Mesendoderm (in vitro differentiated cells): ENCODE measurements around the gene ADIPOR1.
"Not testable (repeated sequence)": the region's sequence is repeated elsewhere in the genome, so short reads cannot be mapped to it uniquely, and the experiment has no call there.

Experiments used
- DNase-seq: peaks from one replicate; pipeline ENCODE4 v3.0.0; 2013
- H2AK5ac ChIP-seq: 2 replicates; pipeline ENCODE4 v1.6.1; 2013; ENCODE audit warnings: low read length, inconsistent platforms
- H2BK120ac ChIP-seq: 2 replicates; pipeline ENCODE4 v1.6.1; 2013; ENCODE audit warnings: low read depth, mild to moderate bottlenecking, low read length, moderate library complexity, mixed read lengths
- H2BK15ac ChIP-seq: replicated peaks from 2 replicates; pipeline ENCODE4 v1.6.1; 2013; ENCODE audit warnings: low read depth, mild to moderate bottlenecking, moderate library complexity
- H2BK5ac ChIP-seq: 2 replicates; pipeline ENCODE4 v1.6.1; 2013; ENCODE audit warnings: low read length, inconsistent platforms
- H3K18ac ChIP-seq: 2 replicates; pipeline ENCODE4 v1.6.1; 2013; ENCODE audit warnings: mild to moderate bottlenecking, low read length, mixed read lengths
- H3K23ac ChIP-seq: one replicate; pipeline ENCODE4 v1.6.1; 2013; ENCODE audit warnings: low read length
- H3K27ac ChIP-seq: 2 replicates; pipeline ENCODE4 v1.5.1; 2013; ENCODE audit warnings: low read depth, mild to moderate bottlenecking, inconsistent platforms, low read length, moderate library complexity
- H3K27me3 ChIP-seq: 2 replicates; pipeline ENCODE4 v1.6.1; 2013; ENCODE audit warnings: low read length, control low read depth, mild to moderate bottlenecking, inconsistent platforms; ENCODE audit not compliant: insufficient read depth, poor library complexity
- H3K36me3 ChIP-seq: 2 replicates; pipeline ENCODE4 v1.6.1; 2013; ENCODE audit warnings: low read length, inconsistent platforms; ENCODE audit not compliant: control insufficient read depth, insufficient read depth
- H3K4ac ChIP-seq: one replicate; pipeline ENCODE4 v1.6.1; 2013; ENCODE audit warnings: low read depth, mild to moderate bottlenecking, low read length, moderate library complexity
- H3K4me1 ChIP-seq: 2 replicates; pipeline ENCODE4 v1.6.1; 2013; ENCODE audit warnings: low read depth, low read length, inconsistent platforms; ENCODE audit not compliant: control insufficient read depth
- H3K4me2 ChIP-seq: 2 replicates; pipeline ENCODE4 v1.6.1; 2013; ENCODE audit warnings: low read length
- H3K4me3 ChIP-seq: 2 replicates; pipeline ENCODE4 v1.5.1; 2013; ENCODE audit warnings: mild to moderate bottlenecking, low read length
- H3K56ac ChIP-seq: one replicate; pipeline ENCODE4 v1.6.1; 2013; ENCODE audit warnings: low read length
- H3K79me1 ChIP-seq: 2 replicates; pipeline ENCODE4 v1.6.1; 2013; ENCODE audit warnings: low read length, inconsistent platforms
- H3K79me2 ChIP-seq: 2 replicates; pipeline ENCODE4 v1.6.1; 2013; ENCODE audit warnings: mild to moderate bottlenecking, low read length; ENCODE audit not compliant: control insufficient read depth, insufficient read depth
- H3K9ac ChIP-seq: 2 replicates; pipeline ENCODE4 v1.6.1; 2013; ENCODE audit warnings: low read length, inconsistent platforms
- H4K5ac ChIP-seq: one replicate; pipeline ENCODE4 v1.6.1; 2013; ENCODE audit warnings: low read length
- H4K8ac ChIP-seq: one replicate; pipeline ENCODE4 v1.6.1; 2013; ENCODE audit warnings: low read depth, mild to moderate bottlenecking, control low read depth, low read length, moderate library complexity
- WGBS: extraction: QIAGEN DNeasy Blood & Tissue Kit; methylation state at CpG from one replicate; pipeline ENCODE4 v1.1.7; 2013; ENCODE audit warnings: low lambda C conversion rate, missing lambda C conversion rate; ENCODE audit not compliant: insufficient coverage; ENCODE audit errors: extremely low coverage; 5-methylcytosine and 5-hydroxymethylcytosine counted together

ADIPOR1 gene

DNA sequence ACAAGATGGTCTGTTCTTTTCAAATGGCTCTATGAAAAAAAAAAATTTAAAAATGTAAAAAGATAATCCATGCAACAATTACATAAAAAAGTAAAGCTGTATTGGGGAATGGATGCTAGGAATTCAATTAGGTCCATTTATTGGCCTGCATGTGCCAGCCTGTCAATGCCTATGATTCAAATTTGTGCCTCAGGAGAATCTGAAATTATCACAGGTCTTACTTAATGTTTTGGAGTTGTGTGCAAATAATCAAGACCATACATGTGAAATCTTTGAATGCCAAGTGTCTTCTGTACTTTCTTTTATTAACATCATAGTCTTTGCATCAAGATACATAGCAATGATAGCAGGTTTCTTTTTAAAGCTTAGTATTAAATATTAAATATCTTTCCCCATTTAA lies 17.6 kb downstream of the ADIPOR1 start:
- Histone ChIP-seq H2BK15ac (no peak overlapping the region), H3K23ac (no peak overlapping the region), H3K4me3 (no peak overlapping the region), H3K27ac (no peak overlapping the region), H3K79me2 (no peaks in the 10 kb centered on the region), H3K4ac (no peak overlapping the region), H4K8ac (no peak overlapping the region), H2AK5ac (no peak overlapping the region), H3K4me2 (no peak overlapping the region), H2BK5ac (no peak overlapping the region), H4K5ac (no peak overlapping the region), H3K9ac (no peak overlapping the region), H3K79me1 (no peaks in the 10 kb centered on the region), H3K4me1 (no peaks in the 10 kb centered on the region), H2BK120ac (no peak overlapping the region), H3K18ac (no peak overlapping the region), H3K27me3 (no peaks in the 10 kb centered on the region), H3K56ac (no peak overlapping the region), H3K36me3 (peaks cover 12% of the 10 kb centered on the region)
- DNase-seq: no peak

DNA sequence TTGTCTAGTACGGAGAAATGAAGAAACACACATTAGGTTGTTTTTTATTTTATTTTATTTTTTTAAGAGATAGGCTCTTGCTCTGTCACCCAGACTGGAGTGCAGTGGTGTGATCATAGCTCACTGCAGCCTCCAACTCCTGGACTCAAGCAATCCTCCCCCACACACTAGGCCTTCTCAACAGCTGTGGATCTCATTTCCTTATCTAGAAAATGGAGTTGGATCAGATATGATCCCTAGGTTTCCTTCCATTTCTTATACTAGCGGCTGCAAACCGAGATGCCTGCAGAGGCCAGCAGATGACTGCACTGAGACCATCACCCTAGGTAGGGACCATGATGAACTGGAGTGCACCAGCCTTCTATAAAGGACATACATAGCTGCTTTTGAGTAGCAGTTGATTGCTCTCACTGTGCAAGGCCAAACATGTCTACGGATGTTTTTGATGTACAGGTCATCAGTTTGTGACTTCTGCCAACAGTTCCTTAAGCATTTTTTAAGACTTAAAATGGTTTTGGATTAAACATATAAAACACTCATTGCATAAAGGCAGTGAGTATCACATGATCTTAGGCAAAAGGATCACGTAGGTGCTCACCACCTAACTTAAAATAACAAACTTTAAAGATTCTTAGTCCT lies 19.7 kb downstream of the ADIPOR1 start:
- H3K27ac ChIP-seq: no peak overlapping the region
- no peaks in the 10 kb centered on the region for H3K79me2 ChIP-seq
- H3K4ac ChIP-seq: no peak overlapping the region
- no CpG with 5 or more reads among the region's 5 CpGs for WGBS
- H3K56ac ChIP-seq: no peak overlapping the region
- H3K4me3 ChIP-seq: no peak overlapping the region
- H3K36me3 ChIP-seq: peaks cover 6% of the 10 kb centered on the region
- peak; percentile 5 for DNase-seq
- H2BK15ac ChIP-seq: no peak overlapping the region
- no peak overlapping the region for H3K23ac ChIP-seq
- no peaks in the 10 kb centered on the region for H3K4me1 ChIP-seq
- H3K27me3 ChIP-seq: no peaks in the 10 kb centered on the region
- H3K18ac ChIP-seq: no peak overlapping the region
- no peak overlapping the region for H2BK5ac ChIP-seq
- H2AK5ac ChIP-seq: no peak overlapping the region
- no peak overlapping the region for H4K5ac ChIP-seq
- H3K79me1 ChIP-seq: no peaks in the 10 kb centered on the region
- no peak overlapping the region for H4K8ac ChIP-seq
- H2BK120ac ChIP-seq: no peak overlapping the region
- H3K9ac ChIP-seq: no peak overlapping the region
- H3K4me2 ChIP-seq: no peak overlapping the region

DNA sequence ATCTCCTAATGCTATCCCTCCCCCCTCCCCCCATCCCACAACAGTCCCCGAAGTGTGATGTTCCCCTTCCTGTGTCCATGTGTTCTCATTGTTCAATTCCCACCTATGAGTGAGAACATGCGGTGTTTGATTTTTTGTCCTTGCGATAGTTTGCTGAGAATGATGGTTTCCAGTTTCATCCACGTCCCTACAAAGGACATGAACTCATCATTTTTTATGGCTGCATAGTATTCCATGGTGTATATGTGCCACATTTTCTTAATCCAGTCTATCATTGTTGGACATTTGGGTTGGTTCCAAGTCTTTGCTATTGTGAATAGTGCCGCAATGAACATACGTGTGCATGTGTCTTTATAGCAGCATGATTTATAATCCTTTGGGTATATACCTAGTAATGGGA lies 21.7 kb downstream of the ADIPOR1 start:
- H3K4ac ChIP-seq, H2BK120ac ChIP-seq, H3K4me3 ChIP-seq, H3K18ac ChIP-seq, DNase-seq, H2BK15ac ChIP-seq, H3K23ac ChIP-seq, H3K4me2 ChIP-seq, H3K4me1 ChIP-seq, H3K27ac ChIP-seq, H3K27me3 ChIP-seq, H3K36me3 ChIP-seq, H3K56ac ChIP-seq, H3K9ac ChIP-seq, H2AK5ac ChIP-seq, H4K5ac ChIP-seq, H3K79me1 ChIP-seq, H2BK5ac ChIP-seq, H4K8ac ChIP-seq, H3K79me2 ChIP-seq: not testable (repeated sequence)
- WGBS: no CpG with 5 or more reads among the region's 6 CpGs

DNA sequence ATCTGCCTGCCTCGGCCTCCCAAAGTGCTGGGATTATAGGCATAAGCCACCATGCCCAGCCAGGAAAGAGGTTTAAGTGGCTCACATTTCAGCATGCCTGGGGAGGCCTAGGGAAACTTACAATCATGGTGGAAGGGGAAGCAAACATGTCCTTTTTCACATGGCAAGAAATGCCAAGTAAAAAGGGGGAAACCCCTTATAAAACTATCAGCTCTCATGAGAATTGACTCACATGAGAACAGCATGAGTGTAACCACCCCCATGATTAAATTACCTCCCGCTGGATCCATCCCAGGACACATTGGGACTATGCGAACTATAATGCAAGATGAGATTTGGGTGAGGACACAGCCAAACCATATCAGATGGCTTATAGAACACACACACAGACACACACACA lies 22.3 kb downstream of the ADIPOR1 start:
- no peaks in the 10 kb centered on the region for H3K79me2 ChIP-seq
- no CpG with 5 or more reads among the region's 3 CpGs for WGBS
- H3K79me1 ChIP-seq: no peaks in the 10 kb centered on the region

DNA sequence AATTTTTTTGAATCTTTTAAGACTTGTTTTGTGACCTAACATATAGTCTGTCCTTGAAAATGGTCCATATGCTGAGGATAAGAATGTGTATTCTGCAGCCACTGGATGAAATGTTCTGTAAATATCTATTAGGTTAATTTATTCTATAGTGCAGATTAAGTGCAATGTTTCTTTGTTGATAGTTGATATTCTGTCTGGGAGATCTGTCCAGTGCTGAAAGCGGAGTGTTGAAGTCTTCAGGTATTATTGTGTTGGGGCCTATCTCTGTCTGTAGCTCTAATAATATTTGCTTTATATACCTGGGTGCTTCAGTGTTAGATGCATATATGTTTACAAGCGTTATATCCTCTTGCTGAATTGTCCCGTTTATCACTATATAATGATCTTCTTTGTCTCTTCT lies 23.4 kb downstream of the ADIPOR1 start:
- Histone ChIP-seq H3K4me3 (no peak overlapping the region), H3K36me3 (peaks cover 1% of the 10 kb centered on the region), H3K79me1 (no peaks in the 10 kb centered on the region), H4K5ac (no peak overlapping the region), H3K27me3 (no peaks in the 10 kb centered on the region), H3K4me1 (no peaks in the 10 kb centered on the region), H3K18ac (no peak overlapping the region), H3K4me2 (no peak overlapping the region), H2BK15ac (no peak overlapping the region), H3K23ac (no peak overlapping the region), H2BK120ac (no peak overlapping the region), H2BK5ac (no peak overlapping the region), H3K9ac (no peak overlapping the region), H3K27ac (no peak overlapping the region), H2AK5ac (no peak overlapping the region), H3K4ac (no peak overlapping the region), H4K8ac (no peak overlapping the region), H3K79me2 (no peaks in the 10 kb centered on the region), H3K56ac (no peak overlapping the region)
- no peak for DNase-seq
- WGBS: no CpG with 5 or more reads among the region's 3 CpGs

More for the DNA sequence above, 22.3 kb downstream of the ADIPOR1 start:
- Histone ChIP-seq H3K18ac (no peak overlapping the region), H3K23ac (no peak overlapping the region), H2BK15ac (no peak overlapping the region), H4K5ac (no peak overlapping the region), H2BK5ac (no peak overlapping the region), H2AK5ac (no peak overlapping the region), H3K27me3 (no peaks in the 10 kb centered on the region), H3K4me3 (no peak overlapping the region), H2BK120ac (no peak overlapping the region), H3K4ac (no peak overlapping the region), H3K27ac (no peak overlapping the region), H3K56ac (no peak overlapping the region), H3K9ac (no peak overlapping the region), H3K36me3 (peaks cover 1% of the 10 kb centered on the region), H4K8ac (no peak overlapping the region), H3K4me2 (no peak overlapping the region), H3K4me1 (no peaks in the 10 kb centered on the region)
- no peak for DNase-seq

DNA sequence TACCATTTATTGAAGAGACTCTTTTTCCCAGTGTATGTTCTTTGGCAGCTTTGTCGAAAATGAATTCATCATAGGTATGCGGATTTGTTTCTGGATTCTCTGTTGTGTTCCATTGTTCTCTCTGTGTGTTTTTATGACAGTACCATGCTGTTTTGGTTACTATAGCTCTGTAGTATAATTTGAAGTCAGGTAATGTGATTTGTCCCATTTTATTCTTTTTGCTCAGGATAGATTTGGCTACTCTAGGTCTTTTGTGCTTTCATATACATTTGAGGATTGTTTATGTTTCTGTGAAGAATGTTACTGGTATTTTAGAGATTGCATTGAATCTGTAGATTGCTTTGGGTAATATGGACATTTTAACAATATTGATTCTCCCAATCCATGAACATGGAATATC lies 25.6 kb downstream of the ADIPOR1 start:
- no peak overlapping the region for H3K23ac ChIP-seq
- H2AK5ac ChIP-seq: no peak overlapping the region
- no peak overlapping the region for H3K18ac ChIP-seq
- no peaks in the 10 kb centered on the region for H3K79me1 ChIP-seq
- no peaks in the 10 kb centered on the region for H3K27me3 ChIP-seq
- no peak overlapping the region for H3K27ac ChIP-seq
- H2BK5ac ChIP-seq: no peak overlapping the region
- no CpG with 5 or more reads among the region's 2 CpGs for WGBS
- DNase-seq: no peak
- no peaks in the 10 kb centered on the region for H3K36me3 ChIP-seq
- H3K9ac ChIP-seq: no peak overlapping the region
- no peak overlapping the region for H3K56ac ChIP-seq
- H4K5ac ChIP-seq: no peak overlapping the region
- no peak overlapping the region for H3K4ac ChIP-seq
- no peaks in the 10 kb centered on the region for H3K79me2 ChIP-seq
- no peak overlapping the region for H3K4me2 ChIP-seq
- H3K4me1 ChIP-seq: no peaks in the 10 kb centered on the region
- no peak overlapping the region for H3K4me3 ChIP-seq
- H2BK15ac ChIP-seq: no peak overlapping the region
- H4K8ac ChIP-seq: no peak overlapping the region
- no peak overlapping the region for H2BK120ac ChIP-seq
